Central memory CD4-positive, alpha-beta T cell (primary cell): ENCODE results near the gene TPSAB1.

Experiments
- DNase-seq: peaks from one replicate; pipeline ENCODE4 v3.0.0; 2022

Gene TPSAB1

GRCh38 chr16:1288813-1289476 lies 48.4 kb downstream of the TPSAB1 start:
- DNase-seq: no peak

GRCh38 chr16:1289477-1289866 lies 49.0 kb downstream of the TPSAB1 start:
- no peak for DNase-seq

- DNase-seq: no peak
These were observed 49.6 kb downstream of the TPSAB1 start for GRCh38 chr16:1290063-1290501.

GRCh38 chr16:1290860-1291575 lies 50.5 kb downstream of the TPSAB1 start:
- no peak for DNase-seq

- DNase-seq: no peak
These were observed 51.1 kb downstream of the TPSAB1 start for GRCh38 chr16:1291576-1291974.
